H1 (cell line): ENCODE data around the gene RIT2. TPM values are rescaled to one million over a fixed set of nuclear protein-coding genes. Genes with fewer than 3 reads are reported as not detected.

Experiments
- CTCF ChIA-PET: fragments of 300-600 bp; sonication (Branson Sonifier 250); formaldehyde crosslinking; loops from one replicate; lab custom pipeline; 2021; ENCODE audit not compliant: partially characterized antibody; lab: Charles Lee
- POLR2A ChIA-PET: fragments of 300-600 bp; sonication (Branson Sonifier 250); formaldehyde crosslinking; loops from one replicate; lab custom pipeline; 2021; ENCODE audit warnings: inconsistent platforms; ENCODE audit not compliant: partially characterized antibody; lab: Charles Lee
- DNase-seq, 2 experiments: peaks; one replicate each; pipeline versions ENCODE4 v3.0.0 to v3.0.0-alpha.2; 2010 to 2022; ENCODE audit warnings: low spot score in 2 of 2, low read depth in 1 of 2, mixed read lengths in 1 of 2
- FAIRE-seq: peaks from 2 replicates; lab custom pipeline; 2011; peaks lifted over from hg19 to GRCh38; lab: Jason Lieb, UNC
- H2AFZ ChIP-seq: 2 replicates; pipeline ENCODE4 v1.8.1; 2012; ENCODE audit warnings: low read length, inconsistent platforms
- H2AK5ac ChIP-seq: 2 replicates; pipeline ENCODE4 v1.6.1; 2013; ENCODE audit warnings: low read depth, low read length
- H2BK120ac ChIP-seq: replicated peaks from 2 replicates; pipeline ENCODE3; 2013; ENCODE audit warnings: low read depth, low read length, inconsistent platforms
- H2BK12ac ChIP-seq: 2 replicates; pipeline ENCODE4 v1.6.1; 2013; ENCODE audit warnings: low read depth, low read length
- H2BK15ac ChIP-seq: 2 replicates; pipeline ENCODE4 v1.6.1; 2013; ENCODE audit warnings: low read length
- H2BK20ac ChIP-seq: 2 replicates; pipeline ENCODE4 v1.6.1; 2013; ENCODE audit warnings: low read length
- H2BK5ac ChIP-seq: 2 replicates; pipeline ENCODE4 v1.6.1; 2013; ENCODE audit warnings: low read depth, low read length
- H3K14ac ChIP-seq: 2 replicates; pipeline ENCODE4 v1.6.1; 2013; ENCODE audit warnings: inconsistent platforms; ENCODE audit not compliant: insufficient read length
- H3K18ac ChIP-seq: 2 replicates; pipeline ENCODE4 v1.6.1; 2013; ENCODE audit warnings: low read length; ENCODE audit errors: extremely low read depth
- H3K23ac ChIP-seq: 2 replicates; pipeline ENCODE4 v1.6.1; 2013; ENCODE audit warnings: inconsistent platforms; ENCODE audit not compliant: insufficient read length
- H3K23me2 ChIP-seq: 2 replicates; pipeline ENCODE4 v1.6.1; 2013; ENCODE audit warnings: low read depth, low read length
- H3K27ac ChIP-seq: 2 replicates; pipeline ENCODE4 v1.6.1; 2011; ENCODE audit warnings: low read depth, low read length, inconsistent platforms
- H3K27me3 ChIP-seq, 4 experiments: replicated peaks in 1 of 4; 1 replicate in 1 of 4; 2 replicates in 3 of 4; pipeline versions ENCODE4 v1.6.1 to v1.8.1; 2011 to 2013; ENCODE audit warnings: low read length in 3 of 4, mild to moderate bottlenecking in 3 of 4, inconsistent platforms in 2 of 4, mixed read lengths in 2 of 4, moderate library complexity in 1 of 4; ENCODE audit not compliant: control insufficient read depth in 3 of 4, insufficient read depth in 3 of 4; ENCODE audit errors: extremely low read depth in 1 of 4
- H3K36me3 ChIP-seq, 4 experiments: 2 replicates each; pipeline versions ENCODE4 v1.6.1 to v1.8.1; 2011 to 2013; ENCODE audit warnings: mild to moderate bottlenecking in 4 of 4, low read length in 3 of 4, moderate library complexity in 2 of 4, control low read depth in 1 of 4, inconsistent platforms in 1 of 4; ENCODE audit not compliant: insufficient read depth in 4 of 4, control insufficient read depth in 2 of 4
- H3K4ac ChIP-seq: replicated peaks from 2 replicates; pipeline ENCODE3; 2013; ENCODE audit warnings: low read length, low read depth, mixed read lengths, inconsistent platforms; ENCODE audit not compliant: insufficient read length
- H3K4me1 ChIP-seq, 4 experiments: replicated peaks in 1 of 4; 1 replicate in 1 of 4; 2 replicates in 3 of 4; pipeline versions ENCODE4 v1.6.1 to v1.8.1; 2011 to 2013; ENCODE audit warnings: low read length in 3 of 4, inconsistent platforms in 2 of 4, mixed read lengths in 1 of 4; ENCODE audit not compliant: insufficient read depth in 4 of 4, control insufficient read depth in 3 of 4
- H3K4me2 ChIP-seq, 2 experiments: 2 replicates each; pipeline versions ENCODE4 v1.6.1 to v1.8.1; 2011 to 2013; ENCODE audit warnings: low read depth in 2 of 2, low read length in 2 of 2, control low read depth in 1 of 2, inconsistent platforms in 1 of 2, mild to moderate bottlenecking in 1 of 2; ENCODE audit not compliant: insufficient read depth in 1 of 2
- H3K4me3 ChIP-seq, 4 experiments: fragments of 200-600, 300-600 bp in 1 of 4; sonication (generic), shearing (Covaris generic), sonication (Bioruptor Twin) in 1 of 4; 2 replicates each; pipeline versions ENCODE4 v1.5.1 to v1.8.1; 2011 to 2016; ENCODE audit warnings: low read length in 4 of 4, low read depth in 3 of 4, control low read depth in 2 of 4, inconsistent platforms in 2 of 4, mild to moderate bottlenecking in 2 of 4, mixed read lengths in 1 of 4, moderate library complexity in 1 of 4; ENCODE audit not compliant: insufficient read depth in 2 of 4; ENCODE audit errors: extremely low read depth in 1 of 4
- H3K56ac ChIP-seq: replicated peaks from 2 replicates; pipeline ENCODE3; 2013; ENCODE audit warnings: low read depth, mild to moderate bottlenecking, mixed read lengths, low read length, inconsistent platforms; ENCODE audit not compliant: insufficient read length
- H3K79me1 ChIP-seq: 2 replicates; pipeline ENCODE4 v1.6.1; 2013; ENCODE audit warnings: low read depth, low read length, control low read depth
- H3K79me2 ChIP-seq, 2 experiments: 2 replicates each; pipeline versions ENCODE4 v1.6.1 to v1.8.1; 2012 to 2013; ENCODE audit warnings: low read length in 2 of 2, mild to moderate bottlenecking in 2 of 2, inconsistent platforms in 1 of 2; ENCODE audit not compliant: insufficient read depth in 2 of 2, control insufficient read depth in 1 of 2
- H3K9ac ChIP-seq, 4 experiments: replicated peaks in 1 of 4; 1 replicate in 1 of 4; 2 replicates in 3 of 4; pipeline versions ENCODE4 v1.6.1 to v1.8.1; 2011 to 2013; ENCODE audit warnings: low read depth in 3 of 4, low read length in 3 of 4, control low read depth in 2 of 4, mild to moderate bottlenecking in 2 of 4, moderate library complexity in 2 of 4, inconsistent platforms in 1 of 4; ENCODE audit errors: extremely low read depth in 1 of 4
- H3K9me3 ChIP-seq, 2 experiments: 2 replicates each; pipeline versions ENCODE4 v1.6.1 to v1.8.1; 2012 to 2013; ENCODE audit warnings: mild to moderate bottlenecking in 2 of 2, moderate library complexity in 2 of 2, control low read depth in 1 of 2, inconsistent platforms in 1 of 2, low read depth in 1 of 2, low read length in 1 of 2, mixed read lengths in 1 of 2; ENCODE audit not compliant: insufficient read depth in 2 of 2
- H4K20me1 ChIP-seq, 2 experiments: replicated peaks in 1 of 2; 2 replicates each; pipeline versions ENCODE3 to v1.8.1; 2011 to 2013; ENCODE audit warnings: inconsistent platforms in 2 of 2, low read length in 2 of 2, mild to moderate bottlenecking in 1 of 2; ENCODE audit not compliant: insufficient read depth in 2 of 2, control insufficient read depth in 1 of 2
- H4K5ac ChIP-seq: 2 replicates; pipeline ENCODE4 v1.6.1; 2013; ENCODE audit warnings: low read length, low read depth, mixed read lengths, inconsistent platforms; ENCODE audit not compliant: insufficient read length
- H4K8ac ChIP-seq: 2 replicates; pipeline ENCODE4 v1.8.0; 2013; ENCODE audit warnings: mild to moderate bottlenecking, moderate library complexity, low read length, inconsistent platforms; ENCODE audit not compliant: insufficient read depth; ENCODE audit errors: extremely low read depth
- H4K91ac ChIP-seq: replicated peaks from 2 replicates; pipeline ENCODE3; 2013; ENCODE audit warnings: low read length, mixed read lengths, inconsistent platforms; ENCODE audit not compliant: insufficient read length
- RXRA ChIP-seq: IDR thresholded peaks from 2 replicates; pipeline ENCODE4 v1.6.1; 2011; ENCODE audit warnings: low read depth, mild to moderate bottlenecking, low read length, moderate library complexity; ENCODE audit not compliant: insufficient read depth
- WGBS, 2 experiments: shearing (Covaris generic) in 1 of 2; methylation state at CpG; one replicate each; pipeline versions ENCODE4 v1.1.6 to v1.1.7; 2013 to 2015; ENCODE audit warnings: low lambda C conversion rate in 2 of 2, mixed read lengths in 2 of 2, inconsistent platforms in 1 of 2, low coverage in 1 of 2, missing lambda C conversion rate in 1 of 2; ENCODE audit not compliant: insufficient replicate concordance in 2 of 2, insufficient coverage in 1 of 2, insufficient read length in 1 of 2; ENCODE audit errors: extremely low coverage in 1 of 2, missing lambda C conversion rate in 1 of 2; 5-methylcytosine and 5-hydroxymethylcytosine counted together
- polyA plus RNA-seq, 7 experiments: library from polyadenylated mRNA; depleted of rRNA in 3 of 7; stranded (reverse) in 5 of 7; unstranded in 2 of 7; fragments of >200 nt in 5 of 7; fragments of 200-250 nt in 2 of 7; gene quantifications; 1 replicate in 5 of 7; 2 replicates in 1 of 7; 4 replicates in 1 of 7; pipeline versions ENCODE4 v1.2.1 to v1.2.3, GENCODE V29; 2011 to 2013; ENCODE audit warnings: missing spikeins in 2 of 7, mixed read lengths in 2 of 7
- total RNA-seq: library from RNA; stranded (reverse); fragmentation: NEBNext Ultra II Directional; extraction: Animal tissue kit (Norgen Biotek cat#: 25700); gene quantifications from 2 replicates; pipeline ENCODE4 v1.2.1, GENCODE V29; 2021

Gene RIT2
- total and polyA plus RNA-seq, 2 of the 8 experiments (the other 6 are each of a cell fraction or from before 2014, with no cell fraction given) = 0.67 to 3.2 TPM

DNA sequence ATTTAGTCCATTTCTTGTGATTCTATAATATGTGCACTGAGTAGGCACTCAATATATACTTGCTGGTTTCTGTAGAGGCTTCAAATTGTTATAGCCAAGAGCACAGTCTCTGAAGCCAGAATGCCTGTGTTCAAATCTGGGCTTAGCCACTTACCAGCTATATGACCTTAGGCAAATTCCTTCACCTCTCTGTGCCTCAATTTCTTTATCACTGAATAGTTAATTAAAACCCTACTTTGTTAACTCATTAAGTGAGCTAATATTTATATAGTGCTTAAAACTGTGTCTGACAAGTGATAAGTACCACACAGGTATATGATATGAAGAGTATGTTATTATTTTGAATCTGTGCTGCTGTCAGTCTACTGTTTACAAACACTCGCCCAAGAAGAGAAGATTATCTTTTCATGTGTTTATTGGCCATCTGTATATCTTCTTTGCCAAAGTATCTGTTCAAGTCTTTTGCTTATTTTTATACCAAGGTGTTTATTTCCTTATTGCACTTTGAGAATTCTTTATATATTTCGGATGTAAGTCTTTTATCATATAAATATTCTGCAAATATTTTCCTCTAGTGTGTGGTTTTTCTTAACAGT, 1.3 kb upstream of the RIT2 start:
- no peak for TF ChIP-seq RXRA
- Histone ChIP-seq H3K14ac (no peak overlapping the region), H3K18ac (no peak overlapping the region), H4K20me1 (no peaks in the 10 kb centered on the region), H2BK120ac (no peak overlapping the region), H3K79me2 (no peaks in the 10 kb centered on the region), H3K4me3 (no peak overlapping the region), H4K8ac (no peak overlapping the region), H3K56ac (no peak overlapping the region), H2BK15ac (no peak overlapping the region), H3K79me1 (no peaks in the 10 kb centered on the region), H4K91ac (no peak overlapping the region), H2AFZ (no peak overlapping the region), H2BK12ac (no peak overlapping the region), H2BK20ac (no peak overlapping the region), H3K4ac (no peak overlapping the region), H3K9me3 (no peaks in the 10 kb centered on the region), H3K9ac (no peak overlapping the region), H3K23ac (no peak overlapping the region), H4K5ac (no peak overlapping the region), H3K4me1 (no peaks in the 10 kb centered on the region), H3K23me2 (no peaks in the 10 kb centered on the region), H3K36me3 (no peaks in the 10 kb centered on the region), H3K4me2 (no peak overlapping the region), H2AK5ac (no peak overlapping the region), H3K27me3 (no peaks in the 10 kb centered on the region), H2BK5ac (no peak overlapping the region), H3K27ac (no peak overlapping the region)
- ChIA-PET CTCF (interaction anchor here (0.8 kb wide), 1 partner anchor 304 kb away, joined by 3 read pairs; no protein-coding TSS in a partner anchor), POLR2A (no interaction called here)
- DNase-seq = no peak
- 89% methylated on average over 2 of the region's 2 CpGs; no CpG with 5 or more reads in 1 of the 2 experiments for WGBS, 2 experiments
- FAIRE-seq = no peak
